HepG2 (cell line): ENCODE measurements around the gene MAEA.

Source experiments
- CEBPB ChIP-seq: IDR thresholded peaks from 2 replicates; pipeline ENCODE4 v1.6.1; 2011; ENCODE audit warnings: low read depth, low read length, improper control_type of control experiment, borderline replicate concordance
- KLF13 ChIP-seq: sonication (generic); formaldehyde crosslinking; IDR thresholded peaks from 2 replicates; pipeline ENCODE4 v1.4.0; 2020; ENCODE audit warnings: mild to moderate bottlenecking, missing genetic modification reagents
- NCOA2 ChIP-seq: sonication (generic); formaldehyde crosslinking; IDR thresholded peaks from 2 replicates; pipeline ENCODE4 v1.8.0; 2022; ENCODE audit warnings: inconsistent platforms
- POLR2A ChIP-seq, 2 experiments: IDR thresholded peaks; 2 replicates each; pipeline ENCODE4 v1.6.1; 2011; ENCODE audit warnings: low read depth in 2 of 2, low read length in 2 of 2, mild to moderate bottlenecking in 1 of 2, moderate library complexity in 1 of 2; ENCODE audit not compliant: insufficient read depth in 1 of 2
- POLR2AphosphoS2 ChIP-seq: IDR thresholded peaks from 2 replicates; pipeline ENCODE4 v1.6.1; 2011; ENCODE audit warnings: low read depth, low read length, improper control_type of control experiment
- PRPF4 ChIP-seq: fragments of 200-400 bp; formaldehyde crosslinking; IDR thresholded peaks from 2 replicates; pipeline ENCODE4 v1.6.1; 2016; ENCODE audit warnings: low read length, low read depth; ENCODE audit not compliant: poor library complexity, severe bottlenecking
- ZNF274 ChIP-seq: sonication (generic); formaldehyde crosslinking; IDR thresholded peaks from 2 replicates; pipeline ENCODE4 v1.5.1; 2020; ENCODE audit warnings: mild to moderate bottlenecking, missing genetic modification reagents
- ZNF547 ChIP-seq: sonication (generic); formaldehyde crosslinking; IDR thresholded peaks from 2 replicates; pipeline ENCODE4 v1.5.1; 2020; ENCODE audit warnings: mild to moderate bottlenecking, missing genetic modification reagents

DNA sequence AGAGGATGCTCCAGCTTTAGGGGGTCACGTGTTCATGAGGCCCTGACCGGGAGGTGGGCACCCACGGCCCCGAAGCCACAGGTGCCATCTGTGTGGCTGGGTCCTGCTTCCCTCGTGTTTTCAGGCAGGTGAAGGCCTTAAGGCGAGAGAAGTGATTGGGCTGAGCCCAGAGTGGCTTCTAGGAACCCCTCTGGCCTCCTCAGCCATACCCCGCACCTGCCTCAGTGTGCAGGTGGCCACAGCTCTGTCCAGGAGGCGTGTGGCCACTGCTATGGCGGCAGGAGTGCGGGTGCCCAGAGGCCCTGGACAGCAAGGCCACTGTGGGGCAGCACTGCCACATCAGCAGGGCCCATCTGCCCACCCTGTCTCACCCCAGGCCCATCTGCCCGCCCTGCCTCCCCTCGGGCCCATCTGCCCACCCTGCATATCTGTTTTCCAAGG is 91.5 kb downstream of the MAEA start:
- TF ChIP-seq CEBPB = no peak
- TF ChIP-seq PRPF4 = no peak
- no peak for TF ChIP-seq NCOA2 (CRISPR knock-in tag)
- TF ChIP-seq ZNF547 (CRISPR knock-in tag) = no peak
- TF ChIP-seq POLR2A (IDR thresholded peaks at IDR 0.05; ENCODE audit: insufficient read depth in 1 of 2, low read depth in 2 of 2, low read length in 2 of 2) = no peak
- no peak for TF ChIP-seq KLF13 (CRISPR knock-in tag)
- no peak for TF ChIP-seq ZNF274 (CRISPR knock-in tag)
- TF ChIP-seq POLR2AphosphoS2 = no peak
